ENCODE measurements around the gene CIB4. TPM values are rescaled to one million over a fixed set of nuclear protein-coding genes. Genes with fewer than 3 reads are reported as not detected.

Gene CIB4
- 0.16 to 0.40 TPM (median 0.24 TPM) in 3 of 5 replicates, not detected in the others for total RNA-seq (2022; extraction: Qiagen RNA extraction)

GRCh38 chr2:26640781-26641564 lies at the start of gene CIB4:
TSS of gene CIB4 (minus strand) at chr2:26641366. CDS start at chr2:26641314, 52 bp downstream.

Other genes with a start within 250 kb of the CIB4 start
- gene DRC1, start 239.4 kb downstream of the CIB4 start, total RNA-seq (2022; extraction: Qiagen RNA extraction) = 0.21 to 0.45 TPM (median 0.30 TPM) in 5 replicates
- 0.09 to 0.31 TPM (median 0.13 TPM) in 5 replicates for gene OTOF, start 163.2 kb downstream of the CIB4 start, total RNA-seq (2022; extraction: Qiagen RNA extraction)
- 0.37 to 0.95 TPM (median 0.84 TPM) in 5 replicates for gene KCNK3, start 51.4 kb upstream of the CIB4 start, total RNA-seq (2022; extraction: Qiagen RNA extraction)
- gene SLC35F6, start 122.9 kb upstream of the CIB4 start, total RNA-seq (2022; extraction: Qiagen RNA extraction) = 35.0 to 38.6 TPM (median 37.5 TPM) in 5 replicates
- gene CENPA, start 144.7 kb upstream of the CIB4 start, total RNA-seq (2022; extraction: Qiagen RNA extraction) = 40.8 to 52.2 TPM (median 51.5 TPM) in 5 replicates
- gene DPYSL5, start 206.8 kb upstream of the CIB4 start, total RNA-seq (2022; extraction: Qiagen RNA extraction) = 3.8 to 6.2 TPM (median 5.2 TPM) in 5 replicates